K562 (cell line): ENCODE measurements around the gene SHMT1. TPM values are rescaled to one million over a fixed set of nuclear protein-coding genes. Genes with fewer than 3 reads are reported as not detected.

Experiments
- CSDE1 ChIP-seq, 2 experiments: fragments of 450-650 bp; IDR thresholded peaks; 2 replicates each; pipeline ENCODE4 v1.6.1; 2016; ENCODE audit warnings: mild to moderate bottlenecking in 1 of 2
- IRF2 ChIP-seq: sonication (generic); formaldehyde crosslinking; IDR thresholded peaks from 2 replicates; pipeline ENCODE4 v1.8.1; 2022; ENCODE audit warnings: mild to moderate bottlenecking, missing genetic modification reagents
- XRCC5 ChIP-seq: fragments of 200-400 bp; formaldehyde crosslinking; IDR thresholded peaks from 2 replicates; pipeline ENCODE4 v1.6.1; 2017; ENCODE audit warnings: low read depth, mild to moderate bottlenecking, low read length
- ZNF561 ChIP-seq: fragments of 450-650 bp; formaldehyde crosslinking; conservative IDR thresholded peaks from 2 replicates; pipeline ENCODE4 v1.4.0; 2020; ENCODE audit warnings: mild to moderate bottlenecking, moderate library complexity
- polyA plus RNA-seq, 8 experiments: library from polyadenylated mRNA; depleted of rRNA in 4 of 8; stranded (reverse) in 5 of 8; unstranded in 3 of 8; fragments of >200 nt; fragmentation: Nextera tagmentation in 2 of 8; fragmentation: Illumina TruSeq in 1 of 8; extraction: Ambion mirVana in 2 of 8; extraction: Trizol in 1 of 8; gene quantifications; 2 replicates each; pipeline versions ENCODE4 v1.2.1 to v1.2.3, GENCODE V29; 2011 to 2014; ENCODE audit warnings: inconsistent platforms in 1 of 8, missing spikeins in 1 of 8
- total RNA-seq, 7 experiments: library from RNA; depleted of rRNA in 6 of 7; stranded (reverse); fragments of >200 nt in 6 of 7; fragmentation: Illumina TruSeq in 2 of 7; extraction: Trizol in 2 of 7; gene quantifications; 2 replicates each; pipeline versions ENCODE4 v1.2.1 to v1.2.3, GENCODE V29; 2011 to 2021; ENCODE audit warnings: low replicate concordance in 1 of 7
- TF ChIP-seq, protein P1 (sequence below): fragments of 450-650 bp; IDR thresholded peaks from 2 replicates; pipeline ENCODE4 v1.6.1; 2017; ENCODE audit warnings: antibody characterized with exemption
- TF ChIP-seq, protein P2 (sequence below): fragments of 450-650 bp; IDR thresholded peaks from 2 replicates; pipeline ENCODE4 v1.6.1; 2016
- TF ChIP-seq, protein P3 (sequence below): sonication (generic); formaldehyde crosslinking; IDR thresholded peaks from 2 replicates; pipeline ENCODE4 v1.9.0; 2022; ENCODE audit warnings: mild to moderate bottlenecking, missing genetic modification reagents
- TF ChIP-seq, protein P4 (sequence below): fragments of 200-400 bp; formaldehyde crosslinking; IDR thresholded peaks from 2 replicates; pipeline ENCODE4 v1.6.1; 2017; ENCODE audit warnings: mild to moderate bottlenecking, low read depth, low read length, moderate library complexity
- TF ChIP-seq, protein P5 (sequence below), 2 experiments: fragments of 450-650 bp; conservative IDR thresholded peaks; 2 replicates each; pipeline ENCODE4 v1.6.1; 2017; ENCODE audit warnings: mild to moderate bottlenecking in 2 of 2, moderate library complexity in 2 of 2

SHMT1 gene
- total and polyA plus RNA-seq, 9 of the 15 experiments (the other 6 are each of a cell fraction or from before 2014, with no cell fraction given) = 3.3 to 31.2 (median 23.3) TPM

- TF ChIP-seq, protein P1, sequence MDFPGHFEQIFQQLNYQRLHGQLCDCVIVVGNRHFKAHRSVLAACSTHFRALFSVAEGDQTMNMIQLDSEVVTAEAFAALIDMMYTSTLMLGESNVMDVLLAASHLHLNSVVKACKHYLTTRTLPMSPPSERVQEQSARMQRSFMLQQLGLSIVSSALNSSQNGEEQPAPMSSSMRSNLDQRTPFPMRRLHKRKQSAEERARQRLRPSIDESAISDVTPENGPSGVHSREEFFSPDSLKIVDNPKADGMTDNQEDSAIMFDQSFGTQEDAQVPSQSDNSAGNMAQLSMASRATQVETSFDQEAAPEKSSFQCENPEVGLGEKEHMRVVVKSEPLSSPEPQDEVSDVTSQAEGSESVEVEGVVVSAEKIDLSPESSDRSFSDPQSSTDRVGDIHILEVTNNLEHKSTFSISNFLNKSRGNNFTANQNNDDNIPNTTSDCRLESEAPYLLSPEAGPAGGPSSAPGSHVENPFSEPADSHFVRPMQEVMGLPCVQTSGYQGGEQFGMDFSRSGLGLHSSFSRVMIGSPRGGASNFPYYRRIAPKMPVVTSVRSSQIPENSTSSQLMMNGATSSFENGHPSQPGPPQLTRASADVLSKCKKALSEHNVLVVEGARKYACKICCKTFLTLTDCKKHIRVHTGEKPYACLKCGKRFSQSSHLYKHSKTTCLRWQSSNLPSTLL = no peak
- TF ChIP-seq ZNF561 = no peak
- TF ChIP-seq, protein P2, sequence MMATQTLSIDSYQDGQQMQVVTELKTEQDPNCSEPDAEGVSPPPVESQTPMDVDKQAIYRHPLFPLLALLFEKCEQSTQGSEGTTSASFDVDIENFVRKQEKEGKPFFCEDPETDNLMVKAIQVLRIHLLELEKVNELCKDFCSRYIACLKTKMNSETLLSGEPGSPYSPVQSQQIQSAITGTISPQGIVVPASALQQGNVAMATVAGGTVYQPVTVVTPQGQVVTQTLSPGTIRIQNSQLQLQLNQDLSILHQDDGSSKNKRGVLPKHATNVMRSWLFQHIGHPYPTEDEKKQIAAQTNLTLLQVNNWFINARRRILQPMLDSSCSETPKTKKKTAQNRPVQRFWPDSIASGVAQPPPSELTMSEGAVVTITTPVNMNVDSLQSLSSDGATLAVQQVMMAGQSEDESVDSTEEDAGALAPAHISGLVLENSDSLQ = no peak
- TF ChIP-seq, protein P3, sequence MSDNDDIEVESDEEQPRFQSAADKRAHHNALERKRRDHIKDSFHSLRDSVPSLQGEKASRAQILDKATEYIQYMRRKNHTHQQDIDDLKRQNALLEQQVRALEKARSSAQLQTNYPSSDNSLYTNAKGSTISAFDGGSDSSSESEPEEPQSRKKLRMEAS (CRISPR knock-in tag) = no peak
- TF ChIP-seq, protein P4, sequence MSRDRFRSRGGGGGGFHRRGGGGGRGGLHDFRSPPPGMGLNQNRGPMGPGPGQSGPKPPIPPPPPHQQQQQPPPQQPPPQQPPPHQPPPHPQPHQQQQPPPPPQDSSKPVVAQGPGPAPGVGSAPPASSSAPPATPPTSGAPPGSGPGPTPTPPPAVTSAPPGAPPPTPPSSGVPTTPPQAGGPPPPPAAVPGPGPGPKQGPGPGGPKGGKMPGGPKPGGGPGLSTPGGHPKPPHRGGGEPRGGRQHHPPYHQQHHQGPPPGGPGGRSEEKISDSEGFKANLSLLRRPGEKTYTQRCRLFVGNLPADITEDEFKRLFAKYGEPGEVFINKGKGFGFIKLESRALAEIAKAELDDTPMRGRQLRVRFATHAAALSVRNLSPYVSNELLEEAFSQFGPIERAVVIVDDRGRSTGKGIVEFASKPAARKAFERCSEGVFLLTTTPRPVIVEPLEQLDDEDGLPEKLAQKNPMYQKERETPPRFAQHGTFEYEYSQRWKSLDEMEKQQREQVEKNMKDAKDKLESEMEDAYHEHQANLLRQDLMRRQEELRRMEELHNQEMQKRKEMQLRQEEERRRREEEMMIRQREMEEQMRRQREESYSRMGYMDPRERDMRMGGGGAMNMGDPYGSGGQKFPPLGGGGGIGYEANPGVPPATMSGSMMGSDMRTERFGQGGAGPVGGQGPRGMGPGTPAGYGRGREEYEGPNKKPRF = no peak
- TF ChIP-seq, protein P5, sequence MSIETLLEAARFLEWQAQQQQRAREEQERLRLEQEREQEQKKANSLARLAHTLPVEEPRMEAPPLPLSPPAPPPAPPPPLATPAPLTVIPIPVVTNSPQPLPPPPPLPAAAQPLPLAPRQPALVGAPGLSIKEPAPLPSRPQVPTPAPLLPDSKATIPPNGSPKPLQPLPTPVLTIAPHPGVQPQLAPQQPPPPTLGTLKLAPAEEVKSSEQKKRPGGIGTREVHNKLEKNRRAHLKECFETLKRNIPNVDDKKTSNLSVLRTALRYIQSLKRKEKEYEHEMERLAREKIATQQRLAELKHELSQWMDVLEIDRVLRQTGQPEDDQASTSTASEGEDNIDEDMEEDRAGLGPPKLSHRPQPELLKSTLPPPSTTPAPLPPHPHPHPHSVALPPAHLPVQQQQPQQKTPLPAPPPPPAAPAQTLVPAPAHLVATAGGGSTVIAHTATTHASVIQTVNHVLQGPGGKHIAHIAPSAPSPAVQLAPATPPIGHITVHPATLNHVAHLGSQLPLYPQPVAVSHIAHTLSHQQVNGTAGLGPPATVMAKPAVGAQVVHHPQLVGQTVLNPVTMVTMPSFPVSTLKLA (conservative IDR thresholded peaks at IDR 0.05) = no peak
- no peak for TF ChIP-seq XRCC5
- no peak for TF ChIP-seq IRF2 (CRISPR knock-in tag)
- TF ChIP-seq CSDE1 (IDR thresholded peaks at IDR 0.05) = no peak
Measured at GRCh38 chr17:18328643-18329204, 34.6 kb downstream of the SHMT1 start (continued).
